ENCODE measurements around the gene CAMSAP3.
A peak's percentile ranks its signal among the peaks of the same experiment; 100 is the strongest.
"Not testable (repeated sequence)": the region's sequence is repeated elsewhere in the genome, so short reads cannot be mapped to it uniquely, and the experiment has no call there.

CAMSAP3 gene

DNA sequence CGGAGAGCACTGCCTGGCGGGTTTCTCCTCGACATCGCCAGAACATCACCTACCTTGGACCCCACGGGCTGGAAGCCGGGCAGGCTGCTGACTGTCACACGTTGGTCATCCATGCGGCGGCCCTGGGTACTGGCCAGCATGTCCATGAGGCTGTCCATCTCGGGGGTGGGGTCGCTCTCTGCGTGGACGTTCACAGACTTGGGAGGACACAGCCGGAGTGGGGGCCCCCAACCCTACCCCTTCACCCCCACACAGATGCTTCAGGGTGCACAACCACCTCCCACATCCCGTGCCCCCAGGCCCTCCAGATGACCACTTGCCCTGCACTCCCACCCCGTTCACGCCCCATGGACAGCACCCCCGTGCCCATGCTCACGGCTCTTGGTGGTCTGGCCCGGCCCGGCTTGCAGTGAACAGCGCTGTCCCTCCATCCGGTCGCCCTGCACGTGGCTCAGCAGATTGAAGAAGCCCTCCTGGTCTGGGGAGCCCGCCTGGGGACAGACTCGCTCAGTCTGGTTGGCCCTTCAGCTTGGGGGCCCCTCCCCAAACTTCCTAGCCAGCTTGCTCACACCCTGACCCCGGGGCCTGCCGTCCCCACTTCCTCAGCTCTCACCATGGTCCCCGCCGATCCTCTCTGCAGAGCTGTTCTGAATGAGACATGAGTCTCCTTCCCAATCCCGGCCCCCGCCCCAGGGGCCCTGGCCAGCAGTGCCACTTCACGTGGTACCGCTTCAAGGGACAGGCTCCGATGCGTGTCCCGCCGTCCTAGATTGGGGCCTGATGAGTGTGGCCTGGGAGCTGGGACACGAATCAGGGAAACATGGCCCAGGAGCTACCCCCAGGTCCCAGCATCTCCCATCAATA lies 36.9 kb downstream of the CAMSAP3 start:
- DNase-seq: no peak

DNA sequence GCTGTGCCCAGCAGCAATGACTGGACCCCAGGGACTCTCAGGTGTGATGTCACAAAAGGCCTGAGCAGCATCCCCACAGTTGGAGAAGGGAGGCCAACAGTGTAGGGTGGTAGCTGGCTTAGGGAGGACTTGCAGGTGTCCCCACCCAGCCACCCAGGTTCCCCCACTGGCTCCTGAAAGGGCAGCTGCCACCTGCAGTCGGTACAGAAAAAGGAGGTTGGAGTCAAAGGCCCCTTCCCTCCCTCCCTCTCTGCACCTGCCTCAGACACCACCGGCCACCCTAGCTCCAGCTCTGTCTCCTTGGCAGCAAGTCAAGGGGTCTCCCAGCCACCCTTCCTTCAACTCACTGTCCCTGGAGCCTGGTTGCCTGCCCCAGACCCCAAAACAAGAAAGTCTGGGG lies 38.0 kb downstream of the CAMSAP3 start, which contains the start of gene PCP2:
Gene PCP2, minus strand, starts transcription at position 22 of the 400 bp plus-strand sequence. CDS start 262 bp downstream, outside the sequence.
- DNase-seq: no peak

DNA sequence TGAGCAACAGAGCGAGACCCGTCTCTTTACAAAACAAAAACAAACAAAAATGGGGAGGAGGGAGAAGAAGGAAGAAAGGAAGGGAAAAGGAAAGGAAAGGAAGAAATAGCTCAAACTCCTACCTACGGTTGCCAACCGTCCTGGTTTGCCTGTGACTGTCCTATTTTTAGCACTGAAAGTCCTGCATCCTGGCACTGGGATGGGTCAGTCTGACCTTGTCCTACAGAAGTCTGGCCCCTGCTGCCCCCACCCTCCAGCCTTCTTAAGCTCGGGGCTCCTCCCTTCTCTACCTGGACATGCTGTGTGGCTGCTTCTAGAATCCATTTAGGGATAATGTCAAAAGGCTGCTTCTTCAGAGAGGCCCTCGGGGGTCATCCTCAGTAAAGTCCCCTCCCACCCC lies 40.0 kb downstream of the CAMSAP3 start:
- DNase-seq: no peak

DNA sequence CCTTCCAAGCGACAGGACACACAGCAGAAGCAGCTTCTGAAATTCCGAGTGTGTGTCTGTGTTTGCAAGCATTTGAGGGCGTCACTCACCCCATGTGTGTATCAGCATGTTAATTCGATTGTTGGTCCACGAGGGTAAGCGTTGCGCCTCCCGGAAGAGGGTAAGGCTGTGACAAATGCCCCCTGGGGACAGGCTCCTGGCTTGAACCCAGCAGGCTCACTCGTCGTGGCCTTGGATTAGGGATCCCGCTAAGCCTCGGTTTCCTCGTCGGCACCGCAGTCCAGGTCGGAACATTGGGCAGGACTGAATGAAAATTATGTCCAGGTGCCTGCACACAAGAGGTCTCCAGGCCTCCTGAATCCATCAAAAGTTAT lies 40.6 kb downstream of the CAMSAP3 start:
- DNase-seq: no peak

DNA sequence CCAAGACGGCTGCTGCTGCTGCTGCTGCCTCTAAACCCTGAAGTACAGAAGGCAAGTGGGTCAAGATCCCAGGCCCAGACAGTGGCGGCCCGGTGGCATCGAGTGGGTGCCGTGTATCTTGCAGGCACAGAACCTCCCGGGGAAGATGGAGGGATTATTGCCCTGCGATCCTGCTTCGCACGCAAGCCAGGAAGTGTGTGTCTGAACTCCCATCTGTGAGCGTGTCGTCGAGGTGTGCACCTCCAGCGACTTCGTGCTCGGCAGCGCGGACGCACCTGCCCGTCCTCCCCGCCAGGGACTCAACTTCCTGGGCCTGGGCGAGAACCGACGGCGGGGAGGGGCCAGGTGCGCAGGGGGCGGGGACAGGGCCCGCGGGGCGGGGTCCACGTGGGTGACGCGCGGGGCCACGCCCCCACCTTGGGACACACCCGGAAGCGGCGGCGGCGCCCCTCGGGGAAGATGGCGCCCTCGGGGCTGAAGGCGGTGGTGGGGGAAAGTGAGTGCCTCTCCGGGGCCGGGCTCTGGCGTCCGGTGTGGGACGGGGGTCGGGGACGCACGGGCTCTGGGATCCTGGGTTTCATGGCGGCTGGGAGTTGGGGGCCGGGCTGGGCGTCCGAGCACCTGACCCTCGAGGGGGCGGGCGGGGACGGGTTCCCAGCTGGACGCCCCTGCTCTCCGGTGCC lies 41.2 kb downstream of the CAMSAP3 start, which contains the start of gene STXBP2:
Gene STXBP2, plus strand, starts transcription at position 420 of the 683 bp plus-strand sequence. Its CDS starts 40 bp downstream, at position 460.
- peak; percentile 89 for DNase-seq

DNA sequence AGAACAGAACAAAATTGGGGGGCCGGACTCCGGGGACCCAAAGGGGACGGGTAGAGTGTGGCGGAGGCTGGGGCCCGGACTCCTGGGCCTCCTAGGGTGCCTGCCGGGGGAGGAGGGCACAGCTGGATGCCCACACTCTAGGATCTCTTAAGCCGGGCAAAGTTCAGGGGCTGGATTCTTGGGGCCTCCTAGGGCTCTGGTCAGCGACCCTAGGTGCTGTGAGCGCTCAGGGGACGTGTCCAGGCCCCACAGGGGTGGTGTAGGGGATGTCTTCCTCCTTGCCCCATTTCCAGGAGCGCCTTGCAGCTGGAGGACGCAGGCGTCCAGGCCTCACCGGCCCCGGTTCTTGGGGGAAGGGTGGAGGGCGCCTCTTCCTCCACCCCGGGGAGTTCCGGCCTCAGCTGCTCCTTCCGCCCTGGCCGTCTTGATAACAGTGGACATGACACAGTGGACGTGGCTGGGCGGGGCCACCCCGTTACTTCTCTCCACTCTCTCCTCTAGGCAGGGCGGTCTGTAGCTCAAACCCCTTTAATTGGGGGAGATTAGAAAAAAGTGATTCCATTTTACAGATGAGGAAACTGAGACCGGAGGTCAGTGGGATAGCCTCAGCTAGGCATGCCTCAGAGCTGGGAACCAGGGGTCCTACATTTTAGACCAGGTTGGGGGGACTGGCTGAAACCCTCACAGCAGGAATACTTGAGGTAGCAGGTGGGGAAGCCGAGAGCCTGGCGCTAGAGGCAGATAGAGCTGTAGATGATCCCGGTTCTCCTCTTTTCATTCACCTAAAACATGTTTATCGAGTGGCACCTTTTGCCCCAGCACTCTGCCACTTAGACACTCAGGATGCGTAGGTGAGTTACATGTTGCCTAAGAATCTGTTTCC lies 42.0 kb downstream of the CAMSAP3 start:
- peak; percentile 73 for DNase-seq

DNA sequence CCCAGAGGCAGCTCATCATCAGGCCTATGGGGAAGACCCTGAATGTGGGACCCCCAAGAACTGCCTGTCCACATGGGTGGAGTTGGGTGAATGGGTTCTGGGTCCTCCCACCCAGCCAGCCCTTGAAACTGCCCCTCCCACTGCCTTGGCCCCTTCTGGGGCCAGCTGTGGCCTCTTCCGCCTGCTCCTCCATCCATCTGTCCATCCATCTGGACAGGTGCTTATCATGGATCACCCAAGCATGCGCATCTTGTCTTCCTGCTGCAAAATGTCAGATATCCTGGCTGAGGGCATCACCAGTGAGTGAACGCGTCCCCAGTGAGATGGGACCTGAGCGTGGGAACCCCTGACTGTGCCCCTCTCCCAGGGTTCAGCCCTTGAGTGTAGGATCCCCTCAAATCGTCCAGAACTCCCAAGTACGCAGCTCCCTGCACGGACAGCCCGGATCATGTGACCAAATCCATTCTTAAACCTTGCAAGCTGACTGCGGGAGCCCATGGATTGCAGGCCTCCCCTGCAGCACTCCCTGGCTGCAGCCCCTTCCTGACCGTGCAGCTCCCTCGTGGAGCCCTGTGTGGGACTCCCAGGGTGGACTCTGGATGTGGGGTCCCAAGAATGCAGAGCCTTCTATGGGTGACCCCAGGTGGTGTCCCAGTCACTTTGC lies 43.3 kb downstream of the CAMSAP3 start:
- DNase-seq: no peak

DNA sequence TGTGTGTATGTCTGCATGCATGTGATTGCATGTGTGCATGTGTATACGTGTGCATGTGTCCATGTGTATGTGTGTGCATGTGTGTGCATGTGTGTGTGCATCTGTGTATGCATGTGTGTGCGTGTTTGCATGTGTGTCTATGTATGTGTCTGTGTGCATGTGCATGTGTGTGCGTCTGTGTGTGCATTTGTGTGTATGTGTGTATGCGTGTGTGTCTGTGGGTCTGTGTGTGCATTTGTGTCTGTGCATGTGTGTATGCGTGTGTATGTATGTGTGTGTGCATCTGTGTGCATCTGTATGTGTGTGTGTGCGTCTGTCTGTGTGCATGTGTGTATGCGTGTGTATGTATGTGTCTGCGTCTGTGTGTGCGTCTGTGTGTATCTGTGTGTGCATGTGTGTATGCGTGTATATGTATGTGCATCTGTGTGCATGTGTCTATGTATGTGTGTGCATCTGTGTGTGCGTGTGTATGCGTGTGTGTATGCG lies 44.2 kb downstream of the CAMSAP3 start:
- DNase-seq: no peak

DNA sequence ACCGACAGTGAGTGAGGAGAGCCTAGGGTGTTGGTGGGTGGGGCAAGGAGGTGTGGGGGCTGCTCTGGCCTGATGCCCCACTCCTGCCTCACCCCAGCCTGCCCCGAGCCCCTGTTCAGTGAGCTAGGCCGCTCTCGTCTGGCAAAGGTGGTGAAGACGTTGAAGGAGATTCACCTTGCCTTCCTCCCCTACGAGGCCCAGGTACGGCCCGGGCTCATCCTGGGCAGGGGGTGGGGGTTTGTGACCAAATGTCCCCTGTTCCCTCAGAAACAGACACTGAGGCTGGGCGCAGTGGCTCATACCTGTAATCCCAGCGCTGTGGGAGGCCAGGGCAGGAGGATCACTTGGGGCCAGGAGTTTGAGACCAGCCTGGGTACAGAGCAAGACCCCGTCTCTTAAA lies 45.1 kb downstream of the CAMSAP3 start:
- no peak for DNase-seq

DNA sequence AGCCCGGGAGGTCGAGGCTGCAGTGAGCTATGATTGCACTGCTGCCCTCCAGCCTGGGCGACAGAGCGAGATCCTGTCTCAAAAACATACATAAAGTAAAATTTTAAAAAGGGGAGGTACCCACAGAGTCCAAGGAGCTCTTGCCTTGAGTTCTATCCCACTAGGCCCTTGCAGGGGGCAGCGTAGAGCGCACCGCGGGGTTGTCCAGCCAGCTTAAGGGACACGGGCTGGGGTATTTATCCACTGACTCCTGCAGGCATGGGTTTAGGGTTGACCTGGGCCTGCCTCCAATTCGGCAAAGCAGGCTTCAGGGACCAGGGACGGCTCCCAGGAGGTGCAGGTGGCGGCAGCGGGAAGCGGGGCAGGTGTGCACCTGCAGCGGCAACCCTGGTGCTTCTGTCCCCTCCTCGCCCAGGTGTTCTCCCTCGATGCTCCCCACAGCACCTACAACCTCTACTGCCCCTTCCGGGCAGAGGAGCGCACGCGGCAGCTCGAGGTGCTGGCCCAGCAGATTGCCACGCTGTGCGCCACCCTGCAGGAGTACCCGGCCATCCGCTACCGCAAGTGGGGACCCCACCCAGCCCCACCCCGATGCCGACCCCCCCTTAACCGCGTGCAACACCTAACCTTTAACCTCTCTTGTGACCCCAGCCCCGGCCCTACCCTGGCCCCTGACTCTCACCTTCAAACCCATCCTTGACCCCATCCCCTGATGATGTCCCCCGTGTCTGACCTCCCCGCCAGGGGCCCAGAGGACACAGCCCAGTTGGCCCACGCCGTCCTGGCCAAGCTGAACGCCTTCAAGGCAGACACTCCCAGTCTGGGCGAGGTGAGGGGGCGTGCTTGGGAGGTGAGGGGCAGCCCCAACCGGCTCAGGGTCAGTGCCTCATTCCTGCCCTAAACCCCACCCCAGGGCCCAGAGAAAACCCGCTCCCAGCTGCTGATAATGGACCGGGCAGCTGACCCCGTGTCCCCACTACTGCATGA lies 45.9 kb downstream of the CAMSAP3 start:
- DNase-seq: no peak

DNA sequence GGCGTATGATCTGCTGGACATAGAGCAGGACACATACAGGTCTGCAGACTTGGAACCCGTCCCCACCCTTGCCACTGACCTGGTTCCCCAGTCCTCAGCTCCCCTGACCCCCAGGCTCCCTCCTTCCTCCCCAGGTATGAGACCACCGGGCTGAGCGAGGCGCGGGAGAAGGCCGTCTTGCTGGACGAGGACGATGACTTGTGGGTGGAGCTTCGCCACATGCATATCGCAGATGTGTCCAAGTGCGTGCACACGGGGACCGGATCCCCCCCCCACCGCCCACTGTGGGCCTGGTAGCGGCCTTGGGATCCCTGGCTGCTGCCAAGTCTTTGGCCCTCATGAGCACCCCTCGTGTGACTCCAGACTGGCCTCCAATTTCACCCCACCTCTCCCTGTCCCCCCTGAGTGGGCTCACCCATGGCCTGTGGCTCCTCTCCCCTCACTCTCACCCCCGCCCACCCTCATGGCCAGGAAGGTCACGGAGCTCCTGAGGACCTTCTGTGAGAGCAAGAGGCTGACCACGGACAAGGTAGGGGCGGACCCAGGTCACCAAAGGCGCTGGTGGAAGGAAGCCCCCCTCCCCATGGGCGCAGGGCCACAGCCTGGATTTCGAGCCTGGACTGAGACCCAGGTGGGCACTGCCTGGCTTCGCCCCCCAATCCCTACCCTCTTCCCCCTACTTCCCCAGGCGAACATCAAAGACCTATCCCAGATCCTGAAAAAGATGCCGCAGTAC lies 46.8 kb downstream of the CAMSAP3 start:
- no peak for DNase-seq

DNA sequence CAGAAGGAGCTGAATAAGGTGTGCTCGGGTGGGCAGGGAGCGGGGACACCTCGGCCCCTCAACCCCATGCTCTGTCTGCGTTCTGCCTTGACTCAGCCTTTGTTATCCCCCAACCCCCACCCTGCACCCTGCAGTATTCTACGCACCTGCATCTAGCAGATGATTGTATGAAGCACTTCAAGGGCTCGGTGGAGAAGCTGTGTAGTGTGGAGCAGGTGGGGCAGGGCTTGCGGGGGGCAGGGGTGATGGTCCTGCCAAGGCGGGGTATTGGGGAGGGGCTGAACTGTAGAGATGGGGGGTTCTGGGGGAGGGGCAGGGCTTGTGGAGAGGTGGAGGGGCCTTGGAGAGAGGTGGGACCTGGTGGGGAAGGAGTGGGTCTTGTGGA lies 47.4 kb downstream of the CAMSAP3 start:
- DNase-seq: no peak

DNA sequence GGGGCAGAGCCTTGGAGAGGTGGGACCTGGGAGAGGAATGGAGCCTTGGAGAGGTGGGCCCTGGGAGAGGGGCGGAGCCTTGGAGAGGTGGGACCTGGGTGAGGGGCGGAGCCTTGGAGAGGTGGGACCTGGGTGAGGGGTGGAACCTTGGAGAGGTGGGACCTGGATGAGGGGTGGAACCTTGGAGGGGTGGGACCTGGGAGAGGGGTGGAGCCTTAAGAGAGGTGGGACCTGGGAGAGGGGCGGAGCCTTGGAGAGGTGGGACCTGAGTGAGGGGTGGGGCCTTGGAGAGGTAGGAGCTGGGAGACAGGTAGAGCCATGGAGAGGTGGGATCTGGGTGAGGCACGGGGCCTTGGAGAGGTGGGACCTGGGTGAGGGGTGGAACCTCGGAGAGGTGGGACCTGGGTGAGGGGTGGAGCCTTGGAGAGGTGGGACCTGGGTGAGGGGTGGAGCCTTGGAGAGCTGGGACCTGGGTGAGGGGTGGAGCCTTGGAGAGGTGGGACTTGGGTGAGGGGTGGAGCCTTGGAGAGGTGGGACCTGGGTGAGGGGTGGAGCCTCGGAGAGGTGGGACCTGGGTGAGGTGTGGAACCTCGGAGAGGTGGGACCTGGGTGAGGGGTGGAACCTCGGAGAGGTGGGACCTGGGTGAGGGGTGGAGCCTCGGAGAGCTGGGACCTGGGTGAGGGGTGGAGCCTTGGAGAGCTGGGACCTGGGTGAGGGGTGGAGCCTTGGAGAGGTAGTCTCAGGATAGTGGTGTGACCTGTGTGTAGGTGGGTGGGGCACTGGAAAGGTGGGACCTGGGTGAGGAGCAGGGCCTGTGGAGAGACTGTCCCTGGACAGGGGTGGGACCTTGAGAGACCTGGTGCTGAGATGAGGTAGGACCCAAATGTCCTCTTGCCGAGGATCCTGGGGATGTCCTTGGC lies 48.2 kb downstream of the CAMSAP3 start:
- DNase-seq: not testable (repeated sequence)

DNA sequence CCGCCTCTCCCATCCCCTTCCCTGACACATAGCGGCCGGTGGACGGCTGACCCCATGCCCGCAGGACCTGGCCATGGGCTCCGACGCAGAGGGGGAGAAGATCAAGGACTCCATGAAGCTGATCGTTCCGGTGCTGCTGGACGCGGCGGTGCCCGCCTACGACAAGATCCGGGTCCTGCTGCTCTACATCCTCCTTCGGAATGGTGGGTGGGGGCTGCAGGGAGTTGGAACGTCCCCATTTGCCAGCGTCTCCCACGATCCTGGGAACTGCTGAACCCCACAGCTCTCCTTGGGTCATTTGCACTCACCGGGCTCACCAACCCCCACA lies 48.9 kb downstream of the CAMSAP3 start:
- DNase-seq: no peak

DNA sequence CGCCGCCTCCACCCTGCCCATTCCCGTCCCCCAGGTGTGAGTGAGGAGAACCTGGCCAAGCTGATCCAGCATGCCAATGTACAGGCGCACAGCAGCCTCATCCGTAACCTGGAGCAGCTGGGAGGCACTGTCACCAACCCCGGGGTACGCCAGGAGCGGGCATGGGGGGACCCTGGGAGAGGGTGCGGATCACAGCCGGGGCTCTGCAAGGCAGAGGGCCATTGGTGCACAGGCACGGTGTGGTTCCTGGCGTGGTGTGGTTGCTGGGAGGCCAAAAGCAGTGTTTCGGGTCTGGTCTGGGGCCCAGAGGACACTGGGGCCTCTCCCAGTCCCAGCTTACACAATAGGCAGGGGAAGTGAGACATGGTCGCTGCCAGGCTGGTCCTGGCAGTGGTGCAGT lies 49.5 kb downstream of the CAMSAP3 start:
- peak; percentile 57 for DNase-seq

DNA sequence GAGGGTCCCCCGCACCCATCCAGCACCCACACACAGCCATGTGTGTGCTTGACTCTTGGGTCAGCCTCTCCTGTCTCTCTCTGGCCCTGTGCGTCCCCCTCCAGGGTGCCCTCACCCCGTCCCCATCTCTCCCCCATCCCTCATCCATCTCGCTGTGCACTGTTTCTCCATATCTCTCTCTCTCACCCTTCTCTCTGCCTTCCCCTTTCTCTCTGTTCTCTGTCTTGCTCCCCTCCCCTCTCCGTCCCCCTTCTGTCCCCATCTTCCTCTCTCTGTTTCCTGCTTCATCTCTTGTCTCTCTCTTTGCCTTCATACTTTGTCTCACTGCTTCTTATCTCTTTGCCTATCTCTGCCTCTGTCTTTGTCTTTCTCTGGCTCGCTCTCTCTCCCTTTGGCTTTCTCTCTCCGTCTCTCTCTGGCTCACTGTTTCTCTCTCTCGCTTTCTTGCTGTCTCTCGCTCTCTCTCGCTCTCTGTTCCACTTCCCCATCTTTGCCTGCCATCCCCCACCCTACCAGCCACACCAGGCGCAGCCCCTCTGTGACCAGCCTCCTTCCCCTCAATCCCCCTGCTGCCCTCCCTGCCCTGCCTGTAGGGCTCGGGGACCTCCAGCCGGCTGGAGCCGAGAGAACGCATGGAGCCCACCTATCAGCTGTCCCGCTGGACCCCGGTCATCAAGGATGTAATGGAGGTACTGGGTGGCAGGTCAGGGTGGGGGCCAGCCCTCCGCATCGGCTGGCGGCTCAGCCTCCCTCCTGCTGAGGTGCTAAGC lies 50.2 kb downstream of the CAMSAP3 start:
- no peak for DNase-seq

DNA sequence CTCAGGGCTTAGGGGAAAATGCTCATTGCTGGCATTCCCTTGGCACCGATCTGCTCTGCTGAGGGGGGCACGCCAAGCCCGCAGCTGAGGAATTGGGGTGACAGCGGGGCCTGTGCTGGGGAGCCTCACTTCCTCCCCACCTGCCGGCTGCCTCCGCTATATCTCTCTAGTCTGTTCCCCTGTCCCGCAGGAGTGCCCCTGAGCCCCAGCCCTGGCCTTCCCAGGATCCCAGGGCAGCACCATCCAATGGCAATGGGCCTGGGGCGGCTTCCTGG lies 50.7 kb downstream of the CAMSAP3 start:
- DNase-seq: no peak

DNA sequence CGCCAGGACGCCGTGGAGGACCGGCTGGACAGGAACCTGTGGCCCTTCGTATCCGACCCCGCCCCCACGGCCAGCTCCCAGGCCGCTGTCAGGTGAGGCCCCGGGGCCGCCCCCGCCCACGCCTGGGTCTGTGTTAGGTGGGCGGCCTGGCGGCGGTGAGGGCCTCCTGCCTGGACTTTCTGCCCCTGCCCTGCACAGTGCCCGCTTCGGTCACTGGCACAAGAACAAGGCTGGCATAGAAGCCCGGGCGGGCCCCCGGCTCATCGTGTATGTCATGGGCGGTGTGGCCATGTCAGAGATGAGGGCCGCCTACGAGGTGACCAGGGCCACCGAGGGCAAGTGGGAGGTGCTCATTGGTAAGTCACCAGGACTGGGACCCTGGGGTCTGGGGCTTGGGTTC lies 51.5 kb downstream of the CAMSAP3 start:
- DNase-seq: no peak

Data from suppressor macrophage treated with lipopolysaccharide for 4 hours (primary cell).